Measurements from ENCODE around the gene SLC43A2.

The SLC43A2 gene

DNA sequence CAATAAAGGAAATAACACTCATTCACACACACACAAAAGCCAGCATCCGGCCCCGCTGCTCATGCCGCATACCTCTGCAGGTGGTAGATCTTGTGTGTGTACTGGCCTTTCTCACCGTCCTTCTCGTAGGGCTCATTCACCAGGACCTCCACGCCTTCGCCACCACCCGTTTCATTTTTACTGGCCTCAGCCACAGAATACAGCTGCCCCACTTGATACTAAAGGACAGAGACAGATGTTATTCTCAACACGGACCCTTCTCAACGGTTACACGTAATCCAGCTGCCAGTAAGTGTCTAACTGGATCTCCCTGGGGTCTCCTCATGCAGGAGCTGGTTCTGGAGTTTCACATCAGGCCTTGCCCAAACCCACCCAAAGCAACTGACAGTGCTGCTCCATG is 75.7 kb downstream of the SLC43A2 start:
- Histone ChIP-seq H4K20me1 (peaks cover 68% of the 10 kb centered on the region), H3K36me3 (peaks cover 84% of the 10 kb centered on the region), H3K9me3 (no peaks in the 10 kb centered on the region), H3K9ac (no peak overlapping the region), H3K27me3 (no peaks in the 10 kb centered on the region), H3K4me2 (no peak overlapping the region), H3K27ac (no peak overlapping the region), H3K4me3 (no peak overlapping the region), H3K4me1 (peaks cover 30% of the 10 kb centered on the region)
- TF ChIP-seq Cebpa-rat (IDR thresholded peaks at IDR 0.05) = no peak

GRCh38 chr17:1551741-1552140 is 76.9 kb downstream of the SLC43A2 start:
- Histone ChIP-seq H3K4me1 (peaks cover 25% of the 10 kb centered on the region), H3K4me2 (no peak overlapping the region), H3K9me3 (no peaks in the 10 kb centered on the region), H3K9ac (no peak overlapping the region), H3K27ac (no peak overlapping the region), H4K20me1 (peaks cover 56% of the 10 kb centered on the region), H3K4me3 (no peak overlapping the region), H3K27me3 (no peaks in the 10 kb centered on the region), H3K36me3 (peaks cover 84% of the 10 kb centered on the region)
- no peak for TF ChIP-seq Cebpa-rat (IDR thresholded peaks at IDR 0.05)

DNA sequence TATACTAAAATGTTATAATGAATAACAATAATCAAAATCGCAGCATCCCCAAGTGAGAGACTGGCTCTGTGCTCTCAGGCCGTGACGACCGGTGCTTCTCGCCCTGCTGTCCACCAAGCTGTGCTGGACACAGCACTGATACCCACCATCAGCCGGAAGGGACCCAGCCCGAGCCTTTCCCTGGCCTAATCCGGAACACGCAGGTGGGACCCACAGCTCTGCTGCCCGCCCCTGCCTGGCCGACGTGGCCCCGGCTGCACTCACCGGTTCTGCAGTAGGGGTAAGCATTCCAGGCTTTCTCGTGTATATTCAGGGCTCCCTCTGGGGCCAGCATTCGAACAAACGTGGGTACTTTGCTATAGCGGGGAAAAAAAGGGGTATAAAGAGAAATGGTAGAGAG is 80.6 kb downstream of the SLC43A2 start:
- Histone ChIP-seq H3K27ac (no peak overlapping the region), H3K9me3 (no peaks in the 10 kb centered on the region), H3K4me2 (no peak overlapping the region), H3K4me3 (no peak overlapping the region), H3K27me3 (no peaks in the 10 kb centered on the region), H3K36me3 (peaks cover 100% of the 10 kb centered on the region), H3K4me1 (no peaks in the 10 kb centered on the region), H4K20me1 (peaks cover 48% of the 10 kb centered on the region), H3K9ac (no peak overlapping the region)
- no peak for TF ChIP-seq Cebpa-rat (IDR thresholded peaks at IDR 0.05)

DNA sequence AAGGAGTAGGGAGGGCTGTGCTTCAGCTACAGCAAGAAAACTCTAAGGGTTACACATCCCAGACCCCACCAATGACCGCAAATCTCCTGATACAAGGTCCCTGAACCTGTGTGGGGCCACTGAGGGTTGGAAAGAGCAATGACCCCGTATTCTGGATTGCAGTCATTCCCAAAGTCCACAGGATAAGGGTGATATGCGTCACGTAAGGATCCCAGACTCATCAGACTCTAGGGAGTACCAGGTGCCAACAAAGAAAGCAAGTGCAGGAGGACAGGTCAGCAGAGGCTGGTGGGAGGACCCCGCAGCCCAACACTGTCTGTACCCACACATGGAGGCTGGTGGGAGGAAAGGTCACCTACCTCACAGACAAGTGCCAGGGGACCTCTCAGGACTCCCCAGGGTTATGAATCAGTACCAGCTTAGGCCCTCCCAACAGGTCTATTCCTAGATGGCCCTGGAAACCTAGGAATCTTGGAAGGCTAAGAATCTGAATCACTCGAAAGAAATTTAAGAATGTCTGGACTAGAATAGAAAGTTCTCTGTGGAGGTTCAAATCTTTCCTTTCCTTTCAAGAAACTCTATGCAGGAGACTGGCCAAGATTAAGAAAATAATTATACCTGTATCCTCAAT is 82.2 kb downstream of the SLC43A2 start:
- Histone ChIP-seq H3K9me3 (no peaks in the 10 kb centered on the region), H3K9ac (no peak overlapping the region), H3K27me3 (no peaks in the 10 kb centered on the region), H3K27ac (no peak overlapping the region), H3K4me1 (no peaks in the 10 kb centered on the region), H3K4me3 (no peak overlapping the region), H3K4me2 (no peak overlapping the region), H4K20me1 (peaks cover 51% of the 10 kb centered on the region), H3K36me3 (peaks cover 100% of the 10 kb centered on the region)
- TF ChIP-seq Cebpa-rat (IDR thresholded peaks at IDR 0.05) = no peak

DNA sequence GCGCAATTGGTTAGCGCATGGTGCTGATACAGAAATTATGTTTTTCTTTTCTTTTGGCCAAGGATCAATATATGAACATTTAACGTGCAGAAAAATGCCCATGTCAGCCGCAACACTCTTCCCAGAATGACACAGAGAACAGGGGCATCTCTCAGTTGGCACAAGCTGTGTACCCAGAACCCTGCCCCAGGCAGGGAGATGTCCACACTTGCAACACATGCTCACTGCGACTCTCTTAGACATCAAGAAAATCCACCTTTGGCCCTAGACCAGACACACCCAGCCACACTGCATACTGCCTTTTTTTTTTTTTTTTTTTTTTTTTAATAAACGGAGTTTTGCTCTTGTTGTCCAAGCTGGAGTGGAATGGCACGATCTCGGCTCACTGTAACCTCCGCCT is 83.0 kb downstream of the SLC43A2 start:
- Histone ChIP-seq H3K9me3 (no peaks in the 10 kb centered on the region), H3K4me1 (no peaks in the 10 kb centered on the region), H3K9ac (no peak overlapping the region), H3K27me3 (no peaks in the 10 kb centered on the region), H3K36me3 (peaks cover 100% of the 10 kb centered on the region), H3K27ac (no peak overlapping the region), H3K4me2 (no peak overlapping the region), H3K4me3 (no peak overlapping the region), H4K20me1 (peaks cover 45% of the 10 kb centered on the region)
- TF ChIP-seq Cebpa-rat (IDR thresholded peaks at IDR 0.05) = no peak

DNA sequence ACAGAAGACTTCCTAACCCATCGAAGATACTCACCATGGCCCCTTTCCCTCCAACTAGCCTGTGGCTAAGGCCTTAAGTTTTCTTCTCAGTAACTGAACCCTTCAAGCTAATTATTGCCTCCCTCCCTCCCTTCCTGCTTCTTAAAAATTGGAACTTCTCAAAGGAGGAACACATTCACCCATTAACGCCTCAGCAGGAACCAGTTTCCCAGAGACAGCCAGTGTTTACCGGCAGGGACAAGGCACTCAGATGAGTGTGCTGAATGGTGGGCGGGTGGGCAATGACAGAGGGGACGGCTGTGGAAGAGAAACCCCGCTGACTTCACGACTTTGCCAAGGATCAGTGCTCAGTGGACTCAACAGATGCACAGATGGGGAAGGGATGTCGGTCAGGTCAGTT is 86.3 kb downstream of the SLC43A2 start:
- TF ChIP-seq Cebpa-rat (IDR thresholded peaks at IDR 0.05) = no peak
- Histone ChIP-seq H3K4me2 (no peak overlapping the region), H4K20me1 (peaks cover 35% of the 10 kb centered on the region)

GRCh38 chr17:1541367-1541904 is 87.2 kb downstream of the SLC43A2 start:
- Histone ChIP-seq H3K4me2 (no peak overlapping the region), H3K4me1 (no peaks in the 10 kb centered on the region), H4K20me1 (peaks cover 35% of the 10 kb centered on the region), H3K27me3 (no peaks in the 10 kb centered on the region), H3K36me3 (peaks cover 100% of the 10 kb centered on the region), H3K4me3 (no peak overlapping the region), H3K27ac (no peak overlapping the region), H3K9ac (no peak overlapping the region), H3K9me3 (no peaks in the 10 kb centered on the region)
- no peak for TF ChIP-seq Cebpa-rat (IDR thresholded peaks at IDR 0.05)

More for the DNA sequence above, 86.3 kb downstream of the SLC43A2 start:
- Histone ChIP-seq H3K27ac (no peak overlapping the region), H3K9me3 (no peaks in the 10 kb centered on the region), H3K4me1 (no peaks in the 10 kb centered on the region), H3K9ac (no peak overlapping the region), H3K27me3 (no peaks in the 10 kb centered on the region), H3K36me3 (peaks cover 100% of the 10 kb centered on the region), H3K4me3 (no peak overlapping the region)

DNA sequence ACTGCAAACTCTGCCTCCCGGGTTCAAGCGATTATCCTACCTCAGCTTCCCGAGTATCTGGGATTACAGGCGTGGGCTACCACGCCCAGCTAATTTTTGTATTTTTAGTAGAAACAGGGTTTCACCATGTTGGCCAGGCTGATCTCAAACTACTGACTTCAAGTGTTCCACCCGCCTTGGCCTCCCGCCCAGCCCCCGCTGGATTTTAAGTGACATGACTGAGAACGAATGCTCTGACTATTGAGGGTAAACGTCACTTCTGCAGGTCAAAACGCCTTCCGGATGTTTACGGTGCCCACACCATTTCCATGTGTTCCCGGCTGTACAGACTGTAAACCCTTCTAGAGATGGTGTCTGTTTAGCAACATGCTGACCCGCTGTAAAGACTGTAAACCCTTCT is 88.8 kb downstream of the SLC43A2 start:
- no peak for TF ChIP-seq Cebpa-rat (IDR thresholded peaks at IDR 0.05)
- no peaks in the 10 kb centered on the region for H3K4me1 ChIP-seq
- H3K9ac ChIP-seq = no peak overlapping the region
- peaks cover 99% of the 10 kb centered on the region for H3K36me3 ChIP-seq
- no peaks in the 10 kb centered on the region for H3K27me3 ChIP-seq
- H4K20me1 ChIP-seq = peaks cover 24% of the 10 kb centered on the region
- H3K9me3 ChIP-seq = no peaks in the 10 kb centered on the region
- H3K4me3 ChIP-seq = no peak overlapping the region
- H3K27ac ChIP-seq = no peak overlapping the region
- no peak overlapping the region for H3K4me2 ChIP-seq

GRCh38 chr17:1535737-1536136 is 92.9 kb downstream of the SLC43A2 start:
- TF ChIP-seq Cebpa-rat (IDR thresholded peaks at IDR 0.05) = no peak
- H3K36me3 ChIP-seq = peaks cover 99% of the 10 kb centered on the region

DNA sequence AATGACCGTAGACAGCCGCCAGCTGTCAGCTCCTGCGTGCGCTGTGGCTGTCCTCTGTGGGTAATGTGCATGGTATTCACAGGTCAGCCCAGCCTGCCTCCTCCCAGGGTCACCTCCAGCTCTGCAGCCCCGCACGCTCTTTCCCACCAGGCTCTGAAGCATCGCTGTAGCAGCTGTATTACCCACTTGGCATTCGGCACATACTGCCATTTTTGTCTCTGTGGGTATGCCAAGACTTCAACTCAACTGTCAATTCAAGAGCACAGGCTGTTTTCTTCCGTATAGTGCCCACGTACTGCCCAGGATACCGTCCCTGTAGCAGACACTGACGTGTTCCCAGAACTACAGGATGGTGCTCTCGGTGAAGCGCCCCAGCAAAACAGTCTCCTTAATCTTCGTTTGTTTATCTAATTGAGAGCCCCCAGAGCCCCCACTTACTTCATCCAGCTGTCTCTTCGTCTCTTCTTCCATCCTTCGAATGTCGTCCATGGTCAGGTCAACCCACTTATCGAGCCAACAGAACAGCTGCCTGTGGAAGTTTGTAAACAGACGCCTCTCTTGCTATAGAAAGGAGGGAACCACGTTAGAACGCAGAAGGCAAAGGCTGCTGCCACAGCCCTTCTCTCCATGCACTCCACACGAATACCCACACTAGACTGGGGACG is 94.8 kb downstream of the SLC43A2 start:
- H4K20me1 ChIP-seq = 0 out of 2 replicates have a peak, but pooled peaks cover 10% of the 10 kb centered on the region
- 0 out of 2 replicates have a peak overlapping the region, but pooled peaks have one; percentile 2 for H3K9ac ChIP-seq
- TF ChIP-seq Cebpa-rat (IDR thresholded peaks at IDR 0.05) = no peak
- no peak overlapping the region for H3K27ac ChIP-seq
- no peaks in the 10 kb centered on the region for H3K4me1 ChIP-seq
- H3K36me3 ChIP-seq = peaks cover 99% of the 10 kb centered on the region
- no peak overlapping the region for H3K4me2 ChIP-seq
- no peak overlapping the region for H3K4me3 ChIP-seq
- no peaks in the 10 kb centered on the region for H3K27me3 ChIP-seq
- H3K9me3 ChIP-seq = no peaks in the 10 kb centered on the region

More at GRCh38 chr17:1535737-1536136, 92.9 kb downstream of the SLC43A2 start:
- no peak overlapping the region for H3K4me2 ChIP-seq
- H3K9ac ChIP-seq = no peak overlapping the region
- no peaks in the 10 kb centered on the region for H3K9me3 ChIP-seq
- H3K27ac ChIP-seq = no peak overlapping the region
- H4K20me1 ChIP-seq = 0 out of 2 replicates have a peak, but pooled peaks cover 9% of the 10 kb centered on the region
- H3K27me3 ChIP-seq = no peaks in the 10 kb centered on the region
- no peak overlapping the region for H3K4me3 ChIP-seq
- no peaks in the 10 kb centered on the region for H3K4me1 ChIP-seq
